ENCODE measurements around the gene PAM16.

Gene PAM16

DNA sequence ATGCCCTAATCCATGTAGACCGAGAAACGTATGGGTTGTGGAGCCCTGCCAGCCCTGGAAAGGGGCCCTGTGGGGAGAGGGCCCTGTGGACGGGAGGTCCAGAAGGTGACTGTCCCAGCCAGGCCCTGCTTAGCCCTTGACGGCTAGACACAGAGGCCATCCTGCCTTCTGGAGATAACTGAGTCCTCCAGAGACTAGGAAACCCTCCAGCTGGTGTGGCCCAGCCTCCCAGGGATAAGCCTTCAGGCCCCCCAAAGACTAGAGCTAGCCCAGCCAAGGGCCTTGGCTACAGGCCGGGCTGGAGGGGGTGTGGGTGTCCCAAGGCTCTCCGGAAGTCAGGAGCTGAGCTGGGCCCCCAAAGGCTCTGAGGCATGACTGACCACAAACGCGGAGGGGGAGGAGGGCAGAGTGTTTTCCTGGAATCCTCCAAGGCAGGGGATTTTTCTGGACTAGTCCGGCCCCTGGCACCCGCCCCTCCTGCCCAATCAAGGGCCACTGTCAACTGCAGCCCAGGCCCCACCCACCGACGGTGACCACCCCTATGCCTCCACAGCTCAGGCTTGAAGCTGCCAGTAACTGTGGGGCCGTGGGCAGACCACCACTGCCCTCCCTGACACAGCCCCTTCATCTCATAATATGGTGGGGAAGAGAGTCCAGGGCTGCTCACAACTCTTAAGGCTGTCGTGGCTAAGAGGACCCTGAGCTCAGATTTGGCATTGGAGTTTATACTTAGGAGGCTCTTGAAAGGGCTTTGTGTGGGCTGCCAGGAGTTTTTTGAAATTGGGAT, 19.6 kb upstream of the PAM16 start:
- no peak for DNase-seq

DNA sequence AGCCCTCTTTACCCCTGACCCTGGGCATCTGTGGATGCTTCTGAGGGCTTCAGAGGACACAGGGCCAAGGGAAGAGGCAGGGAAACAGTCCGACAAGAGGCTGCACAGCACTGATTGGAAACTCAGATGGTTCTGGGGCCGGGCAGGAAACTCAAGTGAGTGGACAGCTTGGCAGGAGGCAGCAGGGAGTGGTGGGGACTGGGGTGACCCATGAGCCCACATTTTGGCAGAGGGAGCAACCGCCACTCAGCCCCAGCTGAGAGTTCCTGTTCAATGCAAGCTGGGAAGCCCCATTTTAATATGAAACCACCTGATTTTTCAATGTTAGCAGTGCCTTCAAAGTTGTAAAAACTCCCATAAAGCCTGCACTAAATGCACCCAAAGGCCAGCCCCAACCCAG, 19.0 kb upstream of the PAM16 start:
- DNase-seq: no peak

DNA sequence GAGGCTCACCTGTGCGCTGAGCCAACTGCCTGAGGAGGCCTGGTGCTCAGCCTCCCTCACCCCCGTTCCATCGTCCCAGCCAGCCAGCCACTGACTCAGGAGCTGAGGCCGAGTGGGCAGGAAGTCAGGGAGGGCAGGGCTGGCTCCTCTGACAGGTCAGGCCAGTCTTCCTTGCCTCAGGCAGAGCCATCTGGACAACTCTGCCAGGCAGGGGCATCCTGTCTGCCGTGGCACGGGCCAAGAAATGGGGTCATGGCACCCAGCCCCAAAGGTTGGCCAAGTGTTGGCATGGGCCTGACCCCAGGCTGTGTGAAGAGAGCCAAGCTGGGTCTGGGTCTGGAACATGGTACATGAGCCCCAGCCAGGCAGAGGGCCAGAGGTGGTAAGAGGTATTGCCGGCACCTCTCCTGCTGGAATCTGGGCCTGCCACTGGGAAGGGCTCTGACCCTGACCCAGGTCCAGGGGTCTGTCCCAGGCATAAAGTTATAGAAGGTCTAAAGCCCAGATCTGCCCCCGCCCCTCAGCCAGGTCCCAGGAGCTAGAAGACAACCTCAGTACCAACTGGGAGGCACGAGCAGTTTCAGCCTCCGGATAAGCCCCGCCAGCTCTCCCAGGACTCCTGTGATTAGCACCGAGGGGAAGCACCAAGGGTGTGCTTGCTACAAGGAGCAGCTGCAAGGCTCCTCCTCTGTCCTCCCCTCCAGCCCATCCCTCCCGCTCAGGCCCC, 18.0 kb upstream of the PAM16 start:
- no peak for DNase-seq

DNA sequence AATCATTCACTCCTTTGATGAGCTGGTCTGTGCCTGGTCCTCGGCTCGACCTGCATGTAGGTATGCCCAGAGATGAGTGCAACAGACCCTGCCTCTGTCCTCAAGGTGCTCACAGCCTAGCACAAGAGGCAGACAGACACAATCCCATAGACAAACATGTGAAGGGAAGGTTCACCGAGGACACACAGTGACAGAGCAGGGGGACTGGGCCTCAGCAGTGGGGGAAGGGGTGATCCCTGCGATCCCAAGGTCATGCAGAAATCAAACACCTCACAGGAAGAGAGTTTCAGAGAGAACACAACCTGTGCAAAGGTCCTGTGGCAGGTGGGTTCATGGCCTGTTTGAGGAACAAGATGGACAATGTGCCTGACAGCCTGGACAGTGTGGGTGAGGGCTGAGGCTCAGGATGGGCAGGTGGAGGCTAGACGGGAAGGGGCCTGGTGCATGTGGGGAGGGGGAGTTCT, 16.3 kb upstream of the PAM16 start:
- no peak for DNase-seq

DNA sequence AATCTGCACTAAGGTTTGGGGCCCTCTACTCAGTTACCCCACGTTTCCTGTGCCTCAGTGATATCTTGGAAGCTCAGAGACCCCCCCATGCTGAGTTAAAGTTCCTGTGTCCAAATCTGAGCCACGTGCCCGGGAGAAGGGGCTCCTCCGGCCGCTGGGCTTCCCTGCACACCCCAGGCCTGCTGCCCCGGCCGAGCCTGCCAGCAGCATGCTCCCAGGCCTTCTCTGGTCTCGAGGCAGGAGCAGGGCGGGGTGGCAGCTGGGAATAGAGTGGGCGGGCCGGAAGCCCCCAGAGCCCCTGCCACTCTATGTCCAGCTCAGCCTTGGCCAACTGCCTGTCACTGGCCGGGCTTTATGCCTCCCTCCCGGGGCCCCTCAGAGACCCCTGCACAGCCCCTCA, 14.9 kb upstream of the PAM16 start:
- no peak for DNase-seq

DNA sequence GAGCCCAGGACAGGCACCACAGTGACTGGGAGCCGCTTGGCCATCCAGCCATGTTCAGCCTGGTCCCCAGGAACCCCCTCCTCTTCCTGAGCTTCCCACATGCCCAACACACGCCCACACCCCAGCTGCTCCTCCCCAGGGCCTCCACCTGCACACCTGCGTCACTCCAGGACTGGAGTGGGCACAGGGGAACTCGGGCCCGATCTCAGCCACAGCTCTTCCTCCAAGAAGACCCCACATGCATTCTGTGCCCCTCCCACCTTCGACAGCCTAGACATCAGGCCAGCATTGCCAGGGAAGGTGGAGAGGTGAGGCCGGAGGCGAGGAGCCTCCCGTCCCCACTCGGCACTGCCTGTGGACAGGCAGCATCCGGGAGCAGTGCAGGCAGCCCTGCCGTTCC, 14.5 kb upstream of the PAM16 start:
- DNase-seq: no peak

DNA sequence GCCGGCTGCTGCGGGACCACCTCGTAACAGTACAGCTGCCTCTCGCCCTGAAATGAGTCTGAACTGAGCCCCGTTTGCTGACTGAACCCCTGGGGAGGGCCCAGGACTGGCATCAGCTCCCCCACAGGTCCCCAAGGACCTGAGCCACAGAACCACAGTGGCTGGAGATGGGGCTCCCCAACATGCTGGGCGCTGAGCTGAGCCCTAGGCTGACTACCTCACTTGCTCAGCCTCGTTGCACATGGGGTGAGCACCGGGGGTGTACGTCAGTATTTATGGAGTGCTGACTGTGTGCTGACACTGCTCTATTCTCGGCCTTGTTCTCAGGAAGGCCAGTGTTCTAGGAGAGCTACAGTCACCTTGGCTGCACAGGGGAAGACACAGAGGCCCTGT, 13.9 kb upstream of the PAM16 start:
- DNase-seq: no peak

DNA sequence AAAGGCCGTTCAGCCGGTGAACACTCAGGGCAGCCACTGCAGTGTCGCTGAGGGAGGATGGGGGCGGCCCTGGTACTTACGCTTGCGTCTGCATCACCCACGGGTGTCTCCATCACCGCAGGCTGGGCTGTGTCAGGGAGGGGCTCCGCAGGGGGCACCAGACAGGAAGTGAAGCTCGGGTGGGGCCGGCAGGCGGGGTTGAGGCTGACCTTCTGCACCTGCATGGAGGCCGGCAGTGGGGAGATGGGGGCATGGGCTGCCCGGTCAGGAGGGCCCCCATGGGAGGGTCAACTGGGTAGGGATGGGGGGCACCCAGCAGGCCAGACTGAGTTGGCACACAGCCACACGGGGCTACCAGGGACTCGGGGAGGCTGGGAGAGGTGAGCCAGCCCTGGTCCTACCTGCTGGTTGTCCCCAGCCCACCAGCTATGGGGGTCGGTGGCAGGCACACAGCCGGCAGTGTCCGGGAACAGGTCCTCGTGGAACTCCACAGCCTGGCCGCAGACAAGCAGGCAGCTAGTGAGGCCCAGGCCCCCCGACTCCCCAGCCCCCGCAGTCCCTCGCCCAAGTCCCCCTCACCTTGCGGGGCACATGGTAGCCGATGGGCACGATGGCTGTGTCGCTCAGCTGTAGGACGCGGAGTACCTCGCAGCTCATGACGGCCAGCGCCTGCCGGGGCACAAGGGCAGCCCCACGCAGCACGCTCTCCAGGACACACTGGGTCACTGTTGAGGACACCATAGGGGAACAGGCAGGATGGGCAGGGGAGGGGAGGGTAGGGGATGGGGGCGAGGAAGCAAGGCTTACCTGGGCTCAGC, 13.3 kb upstream of the PAM16 start:
- DNase-seq: no peak

DNA sequence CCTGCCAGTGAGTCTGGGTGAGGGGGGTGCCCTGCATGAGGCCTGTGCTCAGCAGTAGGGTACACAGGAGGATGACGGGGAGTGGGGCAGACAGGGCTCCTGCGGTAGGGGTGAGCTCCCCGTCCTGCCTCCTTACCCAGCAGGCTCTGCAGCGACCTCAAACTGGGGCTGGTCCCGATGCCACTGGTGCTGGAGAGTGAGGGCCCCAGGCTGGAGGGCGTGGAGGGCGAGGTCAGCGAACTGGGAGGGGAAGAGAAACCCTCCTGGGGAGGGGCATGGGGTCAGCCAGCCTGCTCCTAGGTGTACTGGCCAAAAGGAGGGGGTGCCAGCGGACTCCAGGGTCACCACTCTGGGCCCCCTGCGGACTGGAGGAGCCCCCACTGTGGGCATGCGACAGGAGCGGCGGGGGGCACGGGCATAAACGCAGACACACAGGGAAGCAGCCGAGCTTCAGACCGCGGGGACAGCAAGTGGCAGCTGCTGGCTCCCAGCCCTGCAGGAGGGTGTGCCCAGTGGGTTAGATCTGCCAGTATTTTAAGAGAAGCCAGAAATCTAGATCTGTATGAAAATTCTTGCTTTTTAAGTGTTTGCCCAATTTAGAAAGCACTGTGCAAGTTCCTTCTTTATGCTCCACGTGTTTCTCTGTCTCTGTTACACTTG, 11.5 kb upstream of the PAM16 start:
- DNase-seq: no peak

DNA sequence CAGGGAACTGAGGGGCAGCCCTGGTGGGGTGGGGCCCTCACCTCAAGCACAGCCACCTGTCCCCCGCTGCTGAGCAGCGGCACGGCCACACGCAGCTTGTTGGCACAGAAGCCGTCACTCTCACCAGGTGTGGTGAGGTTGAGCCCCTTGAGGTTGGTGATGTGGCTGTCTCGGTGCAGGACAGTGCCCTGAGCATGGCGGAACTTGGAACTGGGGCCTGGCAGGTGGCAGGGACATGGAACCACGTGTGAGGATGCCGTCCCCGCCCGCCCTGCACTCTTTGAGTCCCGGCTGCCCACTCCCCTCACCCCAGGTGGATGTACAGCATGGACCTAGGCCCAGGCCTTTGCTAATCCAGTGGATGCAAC, 10.8 kb upstream of the PAM16 start:
- no peak for DNase-seq

DNA sequence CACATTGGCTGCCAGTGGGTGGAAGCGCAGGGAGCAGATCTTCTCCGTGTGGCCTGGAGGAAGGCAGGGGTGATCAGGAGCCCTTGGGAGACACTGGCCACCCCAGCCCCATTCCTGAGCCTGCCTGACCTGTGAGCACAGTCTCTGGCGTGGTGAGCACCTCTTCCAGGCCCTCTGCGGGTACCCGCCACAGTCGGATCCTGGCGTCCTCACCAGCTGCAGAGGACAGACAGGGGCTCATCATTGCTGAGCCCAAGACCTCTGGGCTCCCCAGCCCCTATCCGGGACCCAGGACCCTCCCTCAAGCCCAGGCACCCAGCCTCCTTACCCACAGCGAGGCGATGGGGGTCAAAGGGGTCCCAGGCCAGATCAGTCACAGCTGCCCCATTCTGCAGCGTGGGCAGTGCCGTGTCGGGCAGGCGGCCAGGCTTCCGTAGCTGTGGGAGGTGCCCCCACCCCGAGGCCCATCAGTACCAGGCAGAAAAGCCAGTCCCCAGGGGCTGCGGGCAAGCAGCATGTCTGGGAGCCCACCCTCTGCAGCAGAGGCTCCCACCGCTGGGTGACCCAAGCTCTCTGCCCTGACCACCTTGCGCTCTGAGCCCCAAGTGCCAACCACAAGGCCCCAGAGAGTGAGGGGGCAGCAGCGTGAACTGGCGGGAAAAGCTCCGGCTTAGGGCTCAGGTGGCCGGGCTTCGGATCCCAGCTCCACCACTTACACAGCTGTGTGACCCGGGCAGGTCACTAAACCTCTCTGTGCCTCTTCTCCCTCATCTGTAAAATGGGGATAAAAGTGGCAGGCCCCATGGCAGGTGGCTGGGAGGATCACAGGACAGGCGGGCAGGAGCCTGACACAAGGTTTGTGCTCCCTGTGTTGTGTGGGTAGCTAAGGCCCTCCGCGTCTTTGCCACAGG, 10.2 kb upstream of the PAM16 start:
- DNase-seq: no peak

DNA sequence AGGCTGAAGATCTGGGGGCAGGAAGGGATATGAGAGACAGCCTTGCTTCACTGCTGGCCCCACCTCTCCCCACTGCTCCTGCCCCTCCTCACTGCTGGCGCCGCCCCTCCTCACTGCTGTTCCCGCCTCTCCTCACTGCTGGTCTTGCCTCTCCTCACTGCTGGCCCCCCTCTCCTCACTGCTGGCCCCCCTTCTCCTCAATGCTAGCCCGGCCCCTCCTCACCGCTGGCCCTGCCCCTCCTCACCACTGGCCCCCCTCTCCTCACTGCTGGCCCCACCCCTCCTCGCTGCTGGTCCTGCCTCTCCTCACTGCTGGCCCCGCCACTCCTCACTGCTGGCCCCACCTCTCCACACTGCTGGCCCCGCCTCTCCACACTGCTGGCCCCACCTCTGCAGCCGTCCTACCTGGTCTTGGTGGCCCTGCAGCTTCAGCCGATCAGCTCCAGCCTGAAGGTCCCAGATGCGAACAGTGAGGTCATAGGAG, 9.5 kb upstream of the PAM16 start:
- no peak for DNase-seq

DNA sequence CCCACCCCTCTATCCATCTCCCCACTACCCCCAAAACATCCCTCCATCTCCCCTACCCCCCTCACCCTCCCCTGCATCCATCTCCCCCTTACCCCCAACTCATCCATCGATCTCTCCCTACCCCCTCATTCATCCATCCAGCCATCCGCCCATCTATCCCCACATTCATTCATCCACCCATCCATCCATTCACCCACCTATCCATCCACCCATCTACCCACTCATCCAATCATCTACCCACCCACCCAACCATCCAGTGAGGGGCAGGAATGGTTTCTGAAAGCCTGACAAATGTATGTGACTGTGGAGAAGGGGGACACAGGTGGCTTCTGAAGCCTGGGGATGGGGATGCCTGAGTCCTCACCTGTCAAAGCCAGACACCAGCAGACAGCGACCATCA, 8.8 kb upstream of the PAM16 start:
- DNase-seq: no peak

DNA sequence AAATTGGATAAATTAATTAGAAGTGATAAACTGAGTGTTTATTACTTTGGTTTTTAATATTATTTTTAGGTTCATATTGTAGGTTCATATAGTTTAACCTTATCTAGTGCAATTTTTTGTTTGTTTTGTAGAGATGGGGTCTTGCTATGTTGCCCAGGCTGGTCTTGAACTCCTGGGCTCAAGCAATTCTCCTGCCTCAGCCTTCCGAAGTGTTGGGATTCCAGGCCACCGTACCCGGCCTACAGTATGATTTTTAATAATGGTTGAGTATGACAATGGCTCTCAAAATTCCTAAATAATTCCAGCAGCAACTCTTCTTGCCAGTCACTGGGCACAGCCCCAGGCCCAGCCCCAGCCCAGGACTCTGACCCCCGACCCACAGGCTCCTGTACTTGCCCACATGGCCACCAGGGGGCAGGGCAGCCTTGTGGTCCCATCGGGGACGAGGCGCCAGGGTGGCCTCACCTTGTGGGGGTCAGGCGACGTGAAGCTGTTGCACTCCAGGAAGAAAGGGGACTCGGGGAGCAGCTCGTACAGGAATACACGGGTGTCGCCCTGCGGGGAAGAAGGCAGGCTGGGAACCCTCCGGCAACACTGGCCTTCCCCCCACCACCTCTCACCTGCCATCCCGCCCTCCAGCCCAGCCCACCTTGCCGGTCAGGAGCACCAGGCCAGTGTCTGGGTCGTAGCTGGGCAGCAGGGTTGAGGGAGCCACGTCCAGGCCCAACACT, 7.9 kb upstream of the PAM16 start:
- no peak for DNase-seq

DNA sequence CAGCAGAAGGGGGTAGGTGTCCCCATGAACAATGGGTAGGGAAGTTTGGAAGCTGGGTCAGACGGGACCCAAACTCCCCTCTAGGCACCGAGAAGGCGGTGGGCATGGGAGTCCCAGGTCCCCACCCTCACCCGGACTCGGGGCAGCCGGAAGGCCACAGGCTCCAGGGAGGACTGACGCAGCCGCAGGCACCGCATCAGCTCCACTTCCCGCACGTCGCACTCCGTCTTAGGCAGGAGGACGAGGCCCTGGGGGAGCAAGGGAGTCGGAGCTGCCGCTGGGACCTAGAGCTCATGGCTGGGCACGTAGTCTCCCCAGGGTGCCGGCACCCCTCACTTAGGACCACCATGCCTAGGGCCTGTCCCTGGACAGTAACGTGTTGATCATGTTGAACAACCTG, 7.1 kb upstream of the PAM16 start:
- no peak for DNase-seq

DNA sequence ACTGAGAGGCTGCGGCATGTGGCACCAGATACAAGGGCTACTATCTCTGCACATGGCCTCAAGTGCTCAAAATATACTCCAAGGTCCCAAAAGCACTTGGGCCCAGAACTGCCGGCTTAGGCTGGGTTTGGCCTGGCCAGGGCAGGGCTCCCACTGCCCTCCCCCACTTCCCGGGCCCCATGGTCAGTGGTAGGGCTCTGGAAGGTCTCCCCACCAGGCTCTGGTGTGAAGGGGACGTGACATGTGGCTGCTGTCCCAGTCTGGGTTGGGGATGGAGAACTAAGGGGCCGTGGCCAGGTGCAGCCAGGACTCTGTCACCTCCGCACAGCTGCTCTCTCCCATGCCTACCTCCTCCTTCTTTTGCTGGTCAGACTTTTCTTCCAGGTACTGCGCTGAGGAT, 5.7 kb upstream of the PAM16 start:
- no peak for DNase-seq

DNA sequence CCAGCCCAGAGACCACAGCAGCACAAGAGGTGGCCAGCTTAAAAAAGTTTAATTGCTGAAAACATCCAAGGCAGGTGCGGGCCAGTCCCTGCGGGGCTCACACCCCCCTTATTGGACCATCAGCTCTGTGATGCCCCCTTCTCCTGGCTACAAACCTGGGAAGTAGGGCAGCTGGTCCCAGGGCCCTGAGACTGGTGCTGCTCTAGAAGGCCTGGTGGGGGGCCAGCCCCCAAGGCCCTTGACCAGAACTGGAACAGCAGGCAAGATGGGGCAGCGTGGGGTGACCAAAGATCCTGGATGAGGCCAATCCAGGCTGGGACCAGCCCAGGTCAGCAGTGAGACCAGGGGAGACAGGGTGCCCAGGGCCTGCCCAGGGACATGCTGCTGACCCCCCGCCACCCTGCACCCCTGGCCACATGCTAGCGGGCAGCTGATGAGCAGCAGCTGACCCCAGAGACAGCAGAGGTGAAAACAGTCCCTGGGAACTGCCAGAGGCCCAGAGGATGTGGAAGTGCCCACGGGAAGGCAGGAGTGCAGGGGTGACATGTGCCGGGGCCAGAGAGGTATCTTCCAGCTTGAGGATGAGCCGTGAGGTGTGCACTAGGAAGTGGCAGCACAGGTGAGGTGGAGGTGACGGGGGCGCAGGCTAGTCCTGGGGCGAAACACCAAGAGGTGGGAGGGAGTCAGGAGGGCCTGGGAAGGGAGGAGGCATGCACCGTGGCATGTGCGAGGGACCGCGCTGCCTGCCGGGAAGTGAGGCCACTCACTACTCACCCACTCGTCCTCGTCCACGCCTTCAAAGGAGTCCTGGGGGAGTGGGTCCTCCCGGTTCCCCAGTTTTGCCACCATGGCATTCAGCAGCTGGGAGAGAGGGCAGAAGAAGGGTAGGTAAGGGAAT, 3.6 kb upstream of the PAM16 start:
- DNase-seq: no peak

DNA sequence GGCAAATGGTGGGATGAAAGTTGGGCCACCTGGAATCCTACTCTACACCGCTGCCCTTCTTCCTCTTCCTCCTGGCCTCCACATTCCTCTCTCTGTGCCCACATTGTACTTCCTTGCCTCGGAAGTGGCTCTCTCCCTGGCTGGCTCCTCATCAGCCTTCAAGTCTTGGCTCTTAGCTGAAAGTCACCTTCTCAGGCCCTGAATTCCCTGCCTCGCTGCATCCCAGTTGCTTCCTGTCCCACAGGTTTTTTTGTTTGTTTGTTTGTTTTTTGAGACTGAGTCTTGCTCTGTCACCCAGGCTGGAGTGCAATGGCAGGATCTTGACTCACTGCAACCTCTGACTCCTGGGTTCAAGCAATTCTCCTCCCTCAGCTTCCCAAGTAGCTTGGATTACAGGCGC, 2.6 kb upstream of the PAM16 start:
- DNase-seq: no peak

DNA sequence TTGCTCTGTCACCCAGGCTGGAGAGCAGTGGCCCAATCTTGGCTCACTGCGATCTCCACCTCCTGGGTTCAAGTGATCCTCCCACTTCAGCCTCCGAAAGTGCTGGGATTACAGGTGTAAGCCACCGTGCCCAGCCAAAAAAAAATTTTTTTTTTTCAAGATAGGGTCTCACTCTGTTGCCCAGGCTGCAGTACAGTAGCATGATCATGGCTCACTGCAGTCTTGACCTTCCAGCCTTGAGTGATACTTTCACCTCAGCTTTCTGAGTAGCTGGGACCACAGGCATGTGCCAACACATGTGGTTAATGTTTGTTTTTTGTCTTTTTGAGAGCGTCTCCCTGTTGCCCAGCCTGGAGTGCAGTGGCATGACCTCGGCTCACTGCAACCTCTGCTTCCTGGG, 1.7 kb upstream of the PAM16 start:
- DNase-seq: no peak

DNA sequence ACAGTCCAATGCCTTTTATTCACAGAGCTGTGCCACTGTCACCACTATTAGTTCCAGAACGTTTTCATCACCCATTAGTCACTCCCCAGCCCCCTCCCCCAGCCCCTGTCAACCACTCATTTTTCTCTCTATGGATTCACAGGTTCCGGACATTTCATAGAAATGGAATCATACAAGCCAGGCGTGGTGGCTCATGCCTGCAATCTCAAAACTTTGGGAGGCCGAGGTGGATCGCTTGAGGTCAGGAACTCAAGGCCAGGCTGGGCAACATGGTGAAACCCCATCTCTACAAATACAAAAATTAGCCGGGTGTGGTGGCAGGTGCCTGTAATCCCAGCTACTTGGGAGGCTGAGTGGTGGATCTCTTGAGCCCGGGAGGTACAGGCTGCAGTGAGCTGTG, 759 bp upstream of the PAM16 start:
- no peak for DNase-seq

Data from cerebellar nuclear complex (tissue), 1 donor.